22Rv1 (cell line): Measurements from ENCODE around the gene TRHDE.

Source experiments
- CTCF ChIP-seq: fragments of 450-650 bp; IDR thresholded peaks from 2 replicates; pipeline ENCODE4 v1.5.1; 2017; ENCODE audit warnings: mild to moderate bottlenecking
- ZFX ChIP-seq: fragments of 450-650 bp; IDR thresholded peaks from 2 replicates; pipeline ENCODE4 v1.6.1; 2017; ENCODE audit warnings: antibody characterized with exemption, borderline replicate concordance

- TF ChIP-seq CTCF (no peak), ZFX (no peak)
Observed at GRCh38 chr12:72586456-72586855, 314.3 kb downstream of the TRHDE start.
